ENCODE results near the gene CEP112. TPM values are rescaled to one million over a fixed set of nuclear protein-coding genes. Genes with fewer than 3 reads are reported as not detected.
A peak's percentile ranks its signal among the peaks of the same experiment; 100 is the strongest.

The CEP112 gene
- total and polyA plus RNA-seq, 4 donors: 5.9 to 32.9 (median 18.8) TPM

DNA sequence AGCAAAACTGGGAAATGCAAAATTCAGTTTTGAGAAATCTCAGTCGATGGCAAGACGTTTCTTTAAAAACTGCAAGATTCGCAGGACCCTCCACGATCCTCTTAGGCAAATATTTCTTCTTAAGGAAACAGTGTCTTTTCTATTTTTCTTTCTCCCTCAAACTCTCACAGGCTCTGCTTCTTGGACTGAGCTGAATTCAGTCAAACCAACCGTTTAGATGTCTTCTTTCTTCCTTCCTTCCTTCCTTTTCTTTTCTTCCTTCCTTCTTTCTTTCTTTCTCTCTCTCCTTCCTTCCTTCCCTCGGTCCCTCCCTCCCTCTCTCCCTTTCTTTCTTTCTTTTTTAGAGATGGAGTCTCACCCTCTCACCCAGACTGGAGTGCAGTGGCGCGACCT is 563.3 kb downstream of the CEP112 start:
- Histone ChIP-seq H3K9ac (ENCODE audit: insufficient read depth in 1 of 2, low read length in 2 of 2) (peak overlapping the region in 1 of 2 donors; percentile 57), H3K4me3 (no peak overlapping the region), H3K9me3 (ENCODE audit: control insufficient read depth in 4 of 4, insufficient read depth in 3 of 4, low read length in 3 of 4) (no peaks in the 10 kb centered on the region), H3K36me3 (ENCODE audit: control insufficient read depth in 4 of 4, insufficient read depth in 4 of 4, low read length in 4 of 4) (no peaks in the 10 kb centered on the region), H3K4me1 (ENCODE audit: control insufficient read depth in 5 of 5, insufficient read depth in 5 of 5, low read length in 5 of 5) (peaks cover 0 to 5% (median 4%) of the 10 kb centered on the region in 5 donors), H3K27ac (ENCODE audit: low read depth in 1 of 2, low read length in 1 of 2) (no peak overlapping the region), H3K27me3 (ENCODE audit: control insufficient read depth in 3 of 3, insufficient read depth in 3 of 3, low read length in 2 of 3) (no peaks in the 10 kb centered on the region)
- 64 to 75% methylated on average over 8 of the region's 8 CpGs for WGBS, 2 donors
- DNase-seq (no peak), ATAC-seq (ENCODE audit: insufficient read depth, low FRiP score) (no peak)
- TF ChIP-seq, protein P1, sequence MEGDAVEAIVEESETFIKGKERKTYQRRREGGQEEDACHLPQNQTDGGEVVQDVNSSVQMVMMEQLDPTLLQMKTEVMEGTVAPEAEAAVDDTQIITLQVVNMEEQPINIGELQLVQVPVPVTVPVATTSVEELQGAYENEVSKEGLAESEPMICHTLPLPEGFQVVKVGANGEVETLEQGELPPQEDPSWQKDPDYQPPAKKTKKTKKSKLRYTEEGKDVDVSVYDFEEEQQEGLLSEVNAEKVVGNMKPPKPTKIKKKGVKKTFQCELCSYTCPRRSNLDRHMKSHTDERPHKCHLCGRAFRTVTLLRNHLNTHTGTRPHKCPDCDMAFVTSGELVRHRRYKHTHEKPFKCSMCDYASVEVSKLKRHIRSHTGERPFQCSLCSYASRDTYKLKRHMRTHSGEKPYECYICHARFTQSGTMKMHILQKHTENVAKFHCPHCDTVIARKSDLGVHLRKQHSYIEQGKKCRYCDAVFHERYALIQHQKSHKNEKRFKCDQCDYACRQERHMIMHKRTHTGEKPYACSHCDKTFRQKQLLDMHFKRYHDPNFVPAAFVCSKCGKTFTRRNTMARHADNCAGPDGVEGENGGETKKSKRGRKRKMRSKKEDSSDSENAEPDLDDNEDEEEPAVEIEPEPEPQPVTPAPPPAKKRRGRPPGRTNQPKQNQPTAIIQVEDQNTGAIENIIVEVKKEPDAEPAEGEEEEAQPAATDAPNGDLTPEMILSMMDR (IDR thresholded peaks at IDR 0.05; ENCODE audit: control extremely low read depth, extremely low read depth): no peak

DNA sequence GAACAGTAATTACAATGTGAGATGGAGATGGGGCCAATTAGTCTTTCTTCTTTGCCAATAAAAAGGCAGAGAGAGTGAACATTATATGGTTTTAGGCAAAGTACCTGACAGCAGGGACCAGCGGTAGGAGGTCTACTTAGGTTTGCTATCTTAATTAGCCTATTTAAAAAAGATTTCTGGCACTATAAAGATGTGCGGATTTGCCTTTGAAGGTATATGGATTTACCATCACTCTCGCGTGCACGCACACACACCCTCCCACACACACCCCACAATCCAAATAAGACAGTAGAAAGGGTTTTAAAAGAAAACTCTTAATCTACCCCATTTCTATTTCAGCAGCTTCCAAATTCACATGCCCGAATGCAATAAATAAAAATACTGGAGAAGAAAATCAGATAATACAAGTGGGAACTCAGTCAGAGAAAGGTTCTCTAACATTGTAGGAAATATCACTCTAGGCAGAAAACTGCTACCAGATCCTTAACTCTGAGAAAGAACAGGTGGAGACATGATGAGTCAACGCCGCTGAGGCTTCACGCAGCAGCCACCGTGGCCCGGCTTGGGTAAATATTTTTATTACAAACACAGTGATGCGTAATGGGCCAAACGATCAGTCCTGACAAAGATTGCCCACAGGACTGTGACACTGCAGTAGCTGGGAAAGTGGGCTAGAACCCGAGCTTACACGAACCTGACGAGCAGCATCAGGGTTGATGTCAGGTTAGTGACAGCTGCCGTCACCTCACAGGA is 563.9 kb downstream of the CEP112 start:
- peak overlapping the region in 1 of 2 donors; percentile 57 for H3K9ac ChIP-seq (ENCODE audit: insufficient read depth in 1 of 2, low read length in 2 of 2)
- H3K4me1 ChIP-seq (ENCODE audit: control insufficient read depth in 5 of 5, insufficient read depth in 5 of 5, low read length in 5 of 5): peaks cover 0 to 5% (median 4%) of the 10 kb centered on the region in 5 donors
- 76 to 84% methylated on average over 17 of the region's 17 CpGs for WGBS, 2 donors
- H3K27me3 ChIP-seq (ENCODE audit: control insufficient read depth in 3 of 3, insufficient read depth in 3 of 3, low read length in 2 of 3): no peaks in the 10 kb centered on the region
- no peaks in the 10 kb centered on the region for H3K36me3 ChIP-seq (ENCODE audit: control insufficient read depth in 4 of 4, insufficient read depth in 4 of 4, low read length in 4 of 4)
- no peaks in the 10 kb centered on the region for H3K9me3 ChIP-seq (ENCODE audit: control insufficient read depth in 4 of 4, insufficient read depth in 3 of 4, low read length in 3 of 4)
- DNase-seq: peak; percentile 27 to 58 (median 56)
- ATAC-seq (ENCODE audit: insufficient read depth, low FRiP score): no peak
- TF ChIP-seq, protein P1 (IDR thresholded peaks at IDR 0.05; ENCODE audit: control extremely low read depth, extremely low read depth): no peak
- H3K4me3 ChIP-seq: no peak overlapping the region
- H3K27ac ChIP-seq (ENCODE audit: low read depth in 1 of 2, low read length in 1 of 2): no peak overlapping the region

DNA sequence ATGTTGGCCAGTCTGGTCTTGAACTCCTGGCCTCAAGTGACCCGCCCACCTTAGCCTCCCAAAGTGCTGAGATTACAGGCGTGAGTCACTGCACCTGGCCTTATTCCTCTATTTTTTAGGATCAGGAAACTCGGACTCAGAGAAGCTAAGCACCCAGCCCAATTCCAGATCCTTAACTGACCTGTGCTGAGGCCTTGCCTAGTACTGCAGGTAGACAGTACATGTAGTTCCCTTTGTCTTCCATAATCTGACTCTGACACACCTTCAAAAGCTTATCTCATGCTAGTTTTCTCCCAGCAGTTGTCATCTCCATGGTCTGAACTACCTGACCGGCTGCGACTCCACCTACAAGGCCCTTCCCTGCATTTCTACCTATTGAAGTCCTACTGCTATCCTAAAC is 564.8 kb downstream of the CEP112 start:
- whole genome bisulfite sequencing, 2 donors: 89 to 91% methylated on average over 5 of the region's 5 CpGs
- H3K27ac ChIP-seq (ENCODE audit: low read depth in 1 of 2, low read length in 1 of 2): no peak overlapping the region
- no peaks in the 10 kb centered on the region for H3K36me3 ChIP-seq (ENCODE audit: control insufficient read depth in 4 of 4, insufficient read depth in 4 of 4, low read length in 4 of 4)
- H3K9me3 ChIP-seq (ENCODE audit: control insufficient read depth in 4 of 4, insufficient read depth in 3 of 4, low read length in 3 of 4): no peaks in the 10 kb centered on the region
- no peak overlapping the region for H3K4me3 ChIP-seq
- DNase-seq (no peak), ATAC-seq (ENCODE audit: insufficient read depth, low FRiP score) (no peak)
- H3K9ac ChIP-seq (ENCODE audit: insufficient read depth in 1 of 2, low read length in 2 of 2): no peak overlapping the region
- H3K4me1 ChIP-seq (ENCODE audit: control insufficient read depth in 5 of 5, insufficient read depth in 5 of 5, low read length in 5 of 5): peaks cover 0 to 5% (median 4%) of the 10 kb centered on the region in 5 donors
- TF ChIP-seq, protein P1 (IDR thresholded peaks at IDR 0.05; ENCODE audit: control extremely low read depth, extremely low read depth): no peak
- no peaks in the 10 kb centered on the region for H3K27me3 ChIP-seq (ENCODE audit: control insufficient read depth in 3 of 3, insufficient read depth in 3 of 3, low read length in 2 of 3)

All from lung (tissue), 12 donors.